Mesenchymal stem cell (in vitro differentiated cells and primary cell): ENCODE data around the gene KIRREL2.
A peak's percentile ranks its signal among the peaks of the same experiment; 100 is the strongest.

Experiments
- DNase-seq: peaks from one replicate; pipeline ENCODE4 v3.0.0-alpha.2; 2013
- H2AFZ ChIP-seq: one replicate; pipeline ENCODE4 v1.6.1; 2013; ENCODE audit warnings: low read depth, mild to moderate bottlenecking, control low read depth, inconsistent platforms, low read length, moderate library complexity
- H2AK5ac ChIP-seq: 2 replicates; pipeline ENCODE4 v1.6.1; 2013; ENCODE audit warnings: low read length, moderate library complexity, mild to moderate bottlenecking, inconsistent platforms; ENCODE audit not compliant: severe bottlenecking
- H2BK120ac ChIP-seq: one replicate; pipeline ENCODE4 v1.6.1; 2013; ENCODE audit warnings: low read depth, mild to moderate bottlenecking, inconsistent platforms, low read length, moderate library complexity
- H2BK12ac ChIP-seq, 2 experiments: one replicate each; pipeline ENCODE4 v1.6.1; 2013; ENCODE audit warnings: inconsistent platforms in 2 of 2, low read length in 2 of 2, mild to moderate bottlenecking in 2 of 2, moderate library complexity in 2 of 2, control low read depth in 1 of 2
- H2BK15ac ChIP-seq: one replicate; pipeline ENCODE4 v1.6.1; 2013; ENCODE audit warnings: mild to moderate bottlenecking, low read depth, inconsistent platforms; ENCODE audit not compliant: poor library complexity, severe bottlenecking
- H2BK5ac ChIP-seq: 2 replicates; pipeline ENCODE4 v1.6.1; 2013; ENCODE audit warnings: low read depth, mild to moderate bottlenecking, low read length, control low read depth, inconsistent platforms; ENCODE audit not compliant: poor library complexity, severe bottlenecking
- H3K14ac ChIP-seq, 2 experiments: one replicate each; pipeline ENCODE4 v1.6.1; 2013; ENCODE audit warnings: inconsistent platforms in 2 of 2, low read length in 2 of 2, control low read depth in 1 of 2, mild to moderate bottlenecking in 1 of 2, moderate library complexity in 1 of 2
- H3K18ac ChIP-seq, 2 experiments: one replicate each; pipeline ENCODE4 v1.6.1; 2013; ENCODE audit warnings: inconsistent platforms in 2 of 2, low read length in 2 of 2, control low read depth in 1 of 2, low read depth in 1 of 2, mild to moderate bottlenecking in 1 of 2
- H3K23ac ChIP-seq, 2 experiments: one replicate each; pipeline ENCODE4 v1.6.1; 2013; ENCODE audit warnings: inconsistent platforms in 2 of 2, low read length in 2 of 2, mild to moderate bottlenecking in 2 of 2, moderate library complexity in 2 of 2, control low read depth in 1 of 2
- H3K27ac ChIP-seq: 2 replicates; pipeline ENCODE4 v1.5.1; 2013; ENCODE audit warnings: mild to moderate bottlenecking, moderate library complexity, low read length, control low read depth, inconsistent platforms; ENCODE audit not compliant: poor library complexity, severe bottlenecking
- H3K27me3 ChIP-seq, 2 experiments: 2 replicates each; pipeline versions ENCODE4 v1.6.1 to v1.7.0; 2013; ENCODE audit warnings: low read length in 2 of 2, mild to moderate bottlenecking in 2 of 2, moderate library complexity in 2 of 2, control low read depth in 1 of 2, inconsistent platforms in 1 of 2; ENCODE audit not compliant: control insufficient read depth in 1 of 2, insufficient read depth in 1 of 2
- H3K36me3 ChIP-seq, 2 experiments: 2 replicates each; pipeline versions ENCODE4 v1.6.1 to v1.7.0; 2013; ENCODE audit warnings: low read length in 2 of 2, control low read depth in 1 of 2, inconsistent platforms in 1 of 2, low read depth in 1 of 2, mild to moderate bottlenecking in 1 of 2; ENCODE audit not compliant: insufficient read depth in 2 of 2, control insufficient read depth in 1 of 2
- H3K4ac ChIP-seq, 2 experiments: one replicate each; pipeline ENCODE4 v1.6.1; 2013; ENCODE audit warnings: inconsistent platforms in 2 of 2, low read length in 2 of 2, mild to moderate bottlenecking in 2 of 2, moderate library complexity in 2 of 2, control low read depth in 1 of 2, low read depth in 1 of 2
- H3K4me1 ChIP-seq: 2 replicates; pipeline ENCODE4 v1.6.1; 2013; ENCODE audit warnings: low read depth, low read length, control low read depth; ENCODE audit not compliant: control insufficient read depth, insufficient read depth
- H3K4me2 ChIP-seq: 2 replicates; pipeline ENCODE4 v1.6.1; 2013; ENCODE audit warnings: low read length, mild to moderate bottlenecking, inconsistent platforms; ENCODE audit not compliant: poor library complexity, severe bottlenecking
- H3K4me3 ChIP-seq, 2 experiments: 2 replicates each; pipeline versions ENCODE4 v1.5.1 to v1.7.0; 2013; ENCODE audit warnings: low read length in 2 of 2, mild to moderate bottlenecking in 2 of 2, control low read depth in 1 of 2, low read depth in 1 of 2; ENCODE audit not compliant: insufficient read depth in 1 of 2
- H3K79me1 ChIP-seq: replicated peaks from 2 replicates; pipeline ENCODE4 v1.6.1; 2013; ENCODE audit warnings: mild to moderate bottlenecking, control low read depth, low read length, inconsistent platforms; ENCODE audit not compliant: poor library complexity, severe bottlenecking
- H3K9ac ChIP-seq: 2 replicates; pipeline ENCODE4 v1.7.0; 2013; ENCODE audit warnings: mild to moderate bottlenecking, low read length, moderate library complexity
- H3K9me3 ChIP-seq: 2 replicates; pipeline ENCODE4 v1.7.0; 2013; ENCODE audit warnings: mild to moderate bottlenecking, low read length; ENCODE audit not compliant: control insufficient read depth
- H4K8ac ChIP-seq: one replicate; pipeline ENCODE4 v1.6.1; 2013; ENCODE audit warnings: inconsistent platforms, mild to moderate bottlenecking, low read length, moderate library complexity
- H4K91ac ChIP-seq: one replicate; pipeline ENCODE4 v1.6.1; 2013; ENCODE audit warnings: mild to moderate bottlenecking, low read length, inconsistent platforms
- WGBS: methylation state at CpG from one replicate; pipeline ENCODE4 v1.1.7; 2013; ENCODE audit warnings: mixed read lengths; 5-methylcytosine and 5-hydroxymethylcytosine counted together

Gene KIRREL2

DNA sequence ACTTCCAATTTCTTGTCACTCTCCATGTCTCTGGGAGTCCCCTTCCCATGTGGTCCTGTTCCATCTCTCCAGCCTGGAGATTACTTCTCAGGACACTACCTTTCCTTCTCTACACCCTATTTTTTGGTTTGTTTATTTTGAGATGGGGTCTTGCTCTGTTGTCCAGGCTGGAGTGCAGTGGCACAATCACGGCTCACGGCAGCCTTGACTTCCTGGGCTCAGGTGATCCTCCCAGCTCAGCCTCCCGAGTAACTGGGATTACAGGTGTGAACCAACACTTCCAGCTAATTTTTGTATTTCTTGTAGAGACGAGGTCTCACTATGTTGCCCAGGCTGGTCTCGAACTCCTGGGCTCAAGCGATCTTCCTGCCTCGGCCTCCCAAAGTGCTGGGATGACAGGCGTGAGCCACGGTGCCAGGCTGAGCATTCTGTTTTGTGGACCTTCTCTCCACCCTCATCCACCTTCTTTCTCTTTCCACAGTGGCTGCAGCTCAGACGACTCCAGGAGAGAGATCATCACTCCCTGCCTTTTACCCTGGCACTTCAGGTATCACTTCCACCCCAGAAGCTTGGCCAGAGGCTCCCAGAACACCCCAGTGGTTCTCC lies 46.3 kb downstream of the KIRREL2 start:
- WGBS = 83% methylated on average over 10 of the region's 10 CpGs

DNA sequence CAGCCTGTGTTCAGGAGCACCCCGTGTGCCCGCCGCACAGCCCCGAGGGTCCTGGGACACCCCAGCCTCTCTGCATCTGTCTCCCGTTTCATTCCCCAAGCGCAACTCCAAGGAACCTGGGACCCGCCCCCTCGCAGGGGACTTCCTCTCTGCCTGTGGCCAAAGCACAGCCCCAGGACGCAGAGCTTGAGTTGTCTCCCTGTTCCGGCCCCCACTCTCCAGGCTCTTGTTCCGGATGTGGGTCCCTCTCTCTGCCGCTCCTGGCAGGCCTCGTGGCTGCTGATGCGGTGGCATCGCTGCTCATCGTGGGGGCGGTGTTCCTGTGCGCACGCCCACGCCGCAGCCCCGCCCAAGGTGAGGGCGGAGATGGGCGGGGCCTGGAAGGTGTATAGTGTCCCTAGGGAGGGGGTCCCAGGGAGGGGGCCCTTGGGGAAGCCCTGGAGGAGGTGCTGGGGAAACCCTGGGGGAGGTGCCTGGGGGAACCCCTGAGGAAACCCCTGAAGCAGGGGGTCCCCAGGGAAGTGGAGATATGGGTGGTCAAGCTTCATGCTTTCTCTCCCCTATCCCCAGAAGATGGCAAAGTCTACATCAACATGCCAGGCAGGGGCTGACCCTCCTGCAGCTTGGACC lies 47.0 kb downstream of the KIRREL2 start:
- H2BK120ac ChIP-seq = peak overlapping the region; percentile 64
- H3K4ac ChIP-seq = peak overlapping the region; percentile 46 to 95
- peak overlapping the region; percentile 29 for H2AFZ ChIP-seq
- peak overlapping the region; percentile 61 to 88 for H2BK12ac ChIP-seq
- H3K14ac ChIP-seq = no peak overlapping the region
- H2BK15ac ChIP-seq = peak overlapping the region; percentile 62
- peak overlapping the region; percentile 57 for H4K91ac ChIP-seq
- H3K4me3 ChIP-seq = peak overlapping the region; percentile 20 to 37
- peak overlapping the region; percentile 57 for H3K9ac ChIP-seq
- 5% methylated on average over 24 of the region's 24 CpGs for WGBS
- no peaks in the 10 kb centered on the region for H3K27me3 ChIP-seq
- H2BK5ac ChIP-seq = peak overlapping the region; percentile 24
- peak overlapping the region; percentile 63 for H3K4me2 ChIP-seq
- peak; percentile 83 for DNase-seq
- peaks cover 5% of the 10 kb centered on the region for H3K79me1 ChIP-seq
- H4K8ac ChIP-seq = peak overlapping the region; percentile 95
- H3K9me3 ChIP-seq = no peaks in the 10 kb centered on the region
- peak overlapping the region; percentile 43 for H2AK5ac ChIP-seq
- H3K36me3 ChIP-seq = no peaks in the 10 kb centered on the region
- H3K18ac ChIP-seq = peak overlapping the region; percentile 87 to 89
- H3K4me1 ChIP-seq = peaks cover 23% of the 10 kb centered on the region
- H3K27ac ChIP-seq = no peak overlapping the region
- no peak overlapping the region for H3K23ac ChIP-seq

More for the DNA sequence above, 46.3 kb downstream of the KIRREL2 start:
- H2BK12ac ChIP-seq = peak overlapping the region; percentile 79 to 88
- H3K27ac ChIP-seq = no peak overlapping the region
- no peak overlapping the region for H2BK5ac ChIP-seq
- peak overlapping the region; percentile 20 to 37 for H3K4me3 ChIP-seq
- peak overlapping the region; percentile 62 for H2BK15ac ChIP-seq
- H3K4ac ChIP-seq = peak overlapping the region; percentile 46 to 95
- peaks cover 10% of the 10 kb centered on the region for H3K79me1 ChIP-seq
- H4K91ac ChIP-seq = peak overlapping the region; percentile 57
- peak overlapping the region; percentile 29 for H2AFZ ChIP-seq
- no peak overlapping the region for H3K14ac ChIP-seq
- H4K8ac ChIP-seq = peak overlapping the region; percentile 95
- H3K9me3 ChIP-seq = no peaks in the 10 kb centered on the region
- peak overlapping the region; percentile 87 to 89 for H3K18ac ChIP-seq
- H3K9ac ChIP-seq = peak overlapping the region; percentile 57
- peak overlapping the region; percentile 63 for H3K4me2 ChIP-seq
- H3K27me3 ChIP-seq = no peaks in the 10 kb centered on the region
- H3K4me1 ChIP-seq = peaks cover 27% of the 10 kb centered on the region
- H2BK120ac ChIP-seq = peak overlapping the region; percentile 62
- no peak for DNase-seq
- no peaks in the 10 kb centered on the region for H3K36me3 ChIP-seq
- no peak overlapping the region for H3K23ac ChIP-seq
- no peak overlapping the region for H2AK5ac ChIP-seq

DNA sequence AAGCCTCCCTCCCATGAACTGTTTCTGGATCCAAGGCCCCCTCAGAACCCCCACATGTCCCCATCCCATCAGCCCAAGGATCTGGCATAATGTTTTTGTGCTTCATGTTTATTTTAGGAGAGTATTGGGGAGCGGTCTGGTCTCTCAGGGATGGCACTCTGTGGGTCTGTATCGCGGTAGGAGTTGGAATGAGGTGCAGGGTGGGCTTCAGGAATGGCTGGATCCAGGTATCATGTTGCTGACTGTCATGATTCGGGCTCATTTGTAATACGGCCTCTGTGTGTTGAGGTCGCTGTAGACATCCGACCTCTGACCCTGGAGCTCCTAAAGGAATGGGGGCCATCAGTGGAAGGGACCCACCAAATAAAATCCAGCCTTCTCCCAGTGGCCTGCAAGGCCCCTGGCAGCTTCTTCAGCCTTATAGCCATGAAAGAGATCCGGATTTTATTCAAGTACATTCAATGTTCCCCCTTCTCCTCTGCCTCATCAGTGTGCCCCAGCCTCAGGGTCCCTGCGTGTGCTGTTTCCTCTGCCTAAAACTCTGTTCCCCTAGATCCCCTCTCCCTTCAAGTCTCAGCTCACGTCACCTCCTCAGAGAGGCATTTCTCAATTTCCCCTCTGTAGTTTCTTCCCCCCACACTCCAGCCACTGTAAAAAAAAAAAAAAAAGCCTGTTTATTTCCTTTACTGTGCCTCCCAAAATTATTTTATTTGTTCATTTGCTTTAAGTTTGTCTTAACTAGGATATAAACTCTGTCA lies 47.8 kb downstream of the KIRREL2 start:
- no peak overlapping the region for H2BK15ac ChIP-seq
- H2BK5ac ChIP-seq = no peak overlapping the region
- H2BK12ac ChIP-seq = peak overlapping the region in 1 of 2 experiments; percentile 75
- 90% methylated on average over 10 of the region's 10 CpGs for WGBS
- no peak overlapping the region for H2AFZ ChIP-seq
- no peak overlapping the region for H3K4me3 ChIP-seq
- peak overlapping the region in 1 of 2 experiments; percentile 37 for H3K4ac ChIP-seq
- H3K27me3 ChIP-seq = no peaks in the 10 kb centered on the region
- H4K8ac ChIP-seq = no peak overlapping the region
- no peak overlapping the region for H3K4me2 ChIP-seq
- H3K4me1 ChIP-seq = peaks cover 22% of the 10 kb centered on the region
- no peaks in the 10 kb centered on the region for H3K9me3 ChIP-seq
- H3K27ac ChIP-seq = no peak overlapping the region
- no peak overlapping the region for H3K9ac ChIP-seq
- no peak overlapping the region for H4K91ac ChIP-seq
- no peak overlapping the region for H3K14ac ChIP-seq
- no peak overlapping the region for H2BK120ac ChIP-seq
- H3K23ac ChIP-seq = no peak overlapping the region
- DNase-seq = no peak
- H3K79me1 ChIP-seq = no peaks in the 10 kb centered on the region
- H3K36me3 ChIP-seq = no peaks in the 10 kb centered on the region
- H2AK5ac ChIP-seq = no peak overlapping the region
- H3K18ac ChIP-seq = no peak overlapping the region

DNA sequence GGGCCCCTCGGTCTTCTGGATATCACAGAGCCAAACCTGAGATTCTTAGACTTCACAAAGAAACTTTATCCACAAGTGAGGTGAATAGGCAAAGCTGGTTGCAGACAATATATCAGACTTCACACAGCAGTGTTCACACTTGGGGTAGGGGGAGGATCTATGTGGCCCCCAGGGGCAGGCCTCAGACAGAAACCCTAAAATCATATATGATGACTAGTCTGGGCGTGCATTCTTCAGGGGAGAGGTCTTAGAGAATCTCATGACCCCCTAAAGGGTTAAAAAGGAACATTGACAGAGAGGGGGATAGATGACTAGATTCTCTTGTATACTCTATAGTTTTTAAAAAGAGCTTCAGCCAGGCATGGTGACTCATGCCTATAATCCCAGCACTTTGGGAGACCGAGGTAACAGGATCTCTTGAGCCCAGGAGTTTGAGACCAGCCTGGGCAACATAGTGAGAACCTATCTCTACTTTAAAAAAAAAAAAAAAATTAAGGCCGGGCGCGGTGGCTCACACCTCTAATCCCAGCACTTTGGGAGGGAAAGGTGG lies 48.5 kb downstream of the KIRREL2 start:
- Histone ChIP-seq H2AK5ac (no peak overlapping the region), H3K9ac (no peak overlapping the region), H3K27me3 (no peaks in the 10 kb centered on the region), H2AFZ (no peak overlapping the region), H3K23ac (no peak overlapping the region), H3K9me3 (no peaks in the 10 kb centered on the region), H2BK12ac (peak overlapping the region in 1 of 2 experiments; percentile 12), H2BK5ac (no peak overlapping the region), H3K4me1 (peaks cover 22% of the 10 kb centered on the region), H3K79me1 (no peaks in the 10 kb centered on the region), H3K27ac (no peak overlapping the region), H4K91ac (no peak overlapping the region), H3K4ac (no peak overlapping the region), H3K4me3 (no peak overlapping the region), H2BK15ac (peak overlapping the region; percentile 37), H3K18ac (no peak overlapping the region), H3K14ac (no peak overlapping the region), H2BK120ac (no peak overlapping the region), H3K4me2 (no peak overlapping the region), H3K36me3 (no peaks in the 10 kb centered on the region), H4K8ac (no peak overlapping the region)
- 76% methylated on average over 6 of the region's 6 CpGs for WGBS
- peak; percentile 48 for DNase-seq
